T-cell (primary cell): ENCODE data around the gene PTGFR. TPM values are rescaled to one million over a fixed set of nuclear protein-coding genes. Genes with fewer than 3 reads are reported as not detected.

Experiments used
- ATAC-seq, 4 experiments: fragments of 200-7000 bp in 3 of 4; fragments of 150-1000 bp in 1 of 4; cut with Tn5 transposase; replicated peaks in 1 of 4; 1 replicate in 3 of 4; 2 replicates in 1 of 4; pipeline ENCODE4 v1.10.0; 2021; ENCODE audit warnings: moderate library complexity in 3 of 4, mild to moderate bottlenecking in 2 of 4, moderate number of reproducible peaks in 1 of 4
- CTCF ChIA-PET, 2 donors: fragments of 300-600 bp; sonication (Branson Sonifier 250); formaldehyde crosslinking; loops; one replicate each; lab custom pipeline; 2022; ENCODE audit warnings: antibody characterized with exemption in 2 of 2; lab: Charles Lee
- POLR2A ChIA-PET, 2 donors: fragments of 300-600 bp; sonication (Branson Sonifier 250); formaldehyde crosslinking; loops; one replicate each; lab custom pipeline; 2022; ENCODE audit warnings: antibody characterized with exemption in 2 of 2; lab: Charles Lee
- DNase-seq, 35 experiments: peaks; one replicate each; pipeline versions ENCODE4 v3.0.0 to v3.0.0-alpha.2; 2013 to 2023
- H3K27ac ChIP-seq: one replicate; pipeline ENCODE4 v1.5.1; 2013; ENCODE audit warnings: low read length
- H3K27me3 ChIP-seq, 2 experiments: replicated peaks in 1 of 2; 1 replicate in 1 of 2; 2 replicates in 1 of 2; pipeline versions ENCODE4 v1.6.1 to v1.7.0; 2013; ENCODE audit warnings: low read length in 1 of 2, mixed read lengths in 1 of 2; ENCODE audit not compliant: control insufficient read depth in 2 of 2, insufficient read depth in 2 of 2; ENCODE audit errors: extremely low read depth in 1 of 2
- H3K36me3 ChIP-seq, 2 donors: 1 replicate in 1 of 2; 2 replicates in 1 of 2; pipeline versions ENCODE4 v1.6.1 to v1.7.0; 2013; ENCODE audit warnings: low read length in 1 of 2; ENCODE audit not compliant: control insufficient read depth in 2 of 2, insufficient read depth in 1 of 2; ENCODE audit errors: extremely low read depth in 1 of 2
- H3K4me1 ChIP-seq, 2 experiments: 1 replicate in 1 of 2; 2 replicates in 1 of 2; pipeline versions ENCODE4 v1.6.1 to v1.7.0; 2013; ENCODE audit warnings: low read length in 2 of 2, mixed read lengths in 1 of 2; ENCODE audit not compliant: insufficient read depth in 2 of 2, control insufficient read depth in 1 of 2; ENCODE audit errors: extremely low read depth in 1 of 2
- H3K4me3 ChIP-seq, 2 donors: 1 replicate in 1 of 2; 2 replicates in 1 of 2; pipeline versions ENCODE4 v1.5.1 to v1.7.0; 2013; ENCODE audit warnings: mild to moderate bottlenecking in 2 of 2, low read length in 1 of 2, moderate library complexity in 1 of 2; ENCODE audit not compliant: control insufficient read depth in 1 of 2; ENCODE audit errors: extremely low read depth in 1 of 2
- H3K9me3 ChIP-seq: 2 replicates; pipeline ENCODE4 v1.7.0; 2013
- H3K27ac Mint-ChIP-seq, 2 donors: one replicate each; pipeline ENCODE4 v1.8.0; 2020 to 2021; ENCODE audit warnings: mild to moderate bottlenecking in 2 of 2, mixed read lengths in 2 of 2
- H3K27me3 Mint-ChIP-seq, 2 donors: one replicate each; pipeline ENCODE4 v1.8.0; 2021 to 2022; ENCODE audit warnings: mixed read lengths in 2 of 2
- H3K36me3 Mint-ChIP-seq: one replicate; pipeline ENCODE4 v1.8.0; 2021; ENCODE audit warnings: mixed read lengths
- H3K4me1 Mint-ChIP-seq, 3 donors: one replicate each; pipeline ENCODE4 v1.8.0; 2020 to 2022; ENCODE audit warnings: mixed read lengths in 3 of 3, mild to moderate bottlenecking in 1 of 3
- H3K4me3 Mint-ChIP-seq, 3 donors: one replicate each; pipeline ENCODE4 v1.8.0; 2020 to 2022; ENCODE audit warnings: mild to moderate bottlenecking in 3 of 3, mixed read lengths in 3 of 3, moderate library complexity in 3 of 3
- H3K9me3 Mint-ChIP-seq, 3 donors: one replicate each; pipeline ENCODE4 v1.8.0; 2020 to 2022; ENCODE audit warnings: mixed read lengths in 3 of 3
- WGBS: methylation state at CpG from one replicate; pipeline ENCODE4 v1.1.5; 2013; ENCODE audit warnings: missing lambda C conversion rate; ENCODE audit not compliant: insufficient coverage; 5-methylcytosine and 5-hydroxymethylcytosine counted together
- total RNA-seq, 35 experiments: library from RNA in 6 of 35; stranded (reverse) in 6 of 35; fragments of 120-200 nt in 1 of 35; gene quantifications; one replicate each; pipeline versions ENCODE4 v1.2.1 to v1.2.4 and lab custom pipeline; 2013 to 2026

The PTGFR gene
- total RNA-seq, 5 donors from 2014 or later (not counting 1 experiment from before 2014, with no cell fraction given), result 0.13 TPM; not detected in 4

- H3K9me3 Mint-ChIP-seq, result peaks cover 4 to 10% (median 9%) of the 10 kb centered on the region in 3 donors
- no peaks in the 10 kb centered on the region for H3K27me3 ChIP-seq
- no peaks in the 10 kb centered on the region for H3K36me3 ChIP-seq
- no peak overlapping the region for H3K27ac ChIP-seq
- no peaks in the 10 kb centered on the region for H3K9me3 ChIP-seq
- DNase-seq, result no peak
- no peaks in the 10 kb centered on the region for H3K36me3 Mint-ChIP-seq
- H3K4me3 ChIP-seq, result no peak overlapping the region
- no peak for ATAC-seq
- POLR2A ChIA-PET, result no interaction called here
- WGBS, result no CpG with 5 or more reads among the region's 3 CpGs
- CTCF ChIA-PET, result no interaction called here
- H3K4me1 Mint-ChIP-seq, result no peaks in the 10 kb centered on the region
- peaks cover 8 to 16% of the 10 kb centered on the region in 2 donors for H3K27me3 Mint-ChIP-seq
- no peak overlapping the region for H3K27ac Mint-ChIP-seq
- no peaks in the 10 kb centered on the region for H3K4me1 ChIP-seq
- H3K4me3 Mint-ChIP-seq, result no peak overlapping the region
Observed at GRCh38 chr1:78543941-78544643, 53.3 kb downstream of the PTGFR start.

GRCh38 chr1:78547081-78547480 lies 56.3 kb downstream of the PTGFR start:
- peaks cover 3 to 18% (median 18%) of the 10 kb centered on the region in 3 donors for H3K9me3 Mint-ChIP-seq
- H3K4me1 Mint-ChIP-seq, result no peaks in the 10 kb centered on the region
- no peak for DNase-seq
- POLR2A ChIA-PET, result no interaction called here
- H3K27me3 Mint-ChIP-seq, result peaks cover 8 to 17% of the 10 kb centered on the region in 2 donors
- WGBS, result no CpG with 5 or more reads among the region's 1 CpG
- ATAC-seq, result no peak
- no peaks in the 10 kb centered on the region for H3K4me1 ChIP-seq
- CTCF ChIA-PET, result no interaction called here
- peaks cover 0 to 4% of the 10 kb centered on the region in 2 experiments for H3K27me3 ChIP-seq
- no peak overlapping the region for H3K27ac ChIP-seq
- H3K4me3 Mint-ChIP-seq, result no peak overlapping the region
- no peaks in the 10 kb centered on the region for H3K9me3 ChIP-seq
- no peak overlapping the region for H3K4me3 ChIP-seq
- H3K36me3 Mint-ChIP-seq, result no peaks in the 10 kb centered on the region
- no peak overlapping the region for H3K27ac Mint-ChIP-seq
- H3K36me3 ChIP-seq, result no peaks in the 10 kb centered on the region

- Histone ChIP-seq H3K36me3 (no peaks in the 10 kb centered on the region), H3K4me1 (no peaks in the 10 kb centered on the region), H3K27ac (no peak overlapping the region), H3K9me3 (no peaks in the 10 kb centered on the region), H3K27me3 (peaks cover 0 to 18% of the 10 kb centered on the region in 2 experiments), H3K4me3 (no peak overlapping the region)
- peaks cover 13% of the 10 kb centered on the region in 2 donors for H3K27me3 Mint-ChIP-seq
- CTCF ChIA-PET, result no interaction called here
- ATAC-seq (no peak), DNase-seq (no peak)
- H3K36me3 Mint-ChIP-seq, result no peaks in the 10 kb centered on the region
- peaks cover 3 to 20% (median 17%) of the 10 kb centered on the region in 3 donors for H3K9me3 Mint-ChIP-seq
- H3K27ac Mint-ChIP-seq, result no peak overlapping the region
- no peak overlapping the region for H3K4me3 Mint-ChIP-seq
- no CpG with 5 or more reads among the region's 3 CpGs for WGBS
- no peaks in the 10 kb centered on the region for H3K4me1 Mint-ChIP-seq
- POLR2A ChIA-PET, result no interaction called here
Observed at GRCh38 chr1:78549331-78549730, 58.6 kb downstream of the PTGFR start.

DNA sequence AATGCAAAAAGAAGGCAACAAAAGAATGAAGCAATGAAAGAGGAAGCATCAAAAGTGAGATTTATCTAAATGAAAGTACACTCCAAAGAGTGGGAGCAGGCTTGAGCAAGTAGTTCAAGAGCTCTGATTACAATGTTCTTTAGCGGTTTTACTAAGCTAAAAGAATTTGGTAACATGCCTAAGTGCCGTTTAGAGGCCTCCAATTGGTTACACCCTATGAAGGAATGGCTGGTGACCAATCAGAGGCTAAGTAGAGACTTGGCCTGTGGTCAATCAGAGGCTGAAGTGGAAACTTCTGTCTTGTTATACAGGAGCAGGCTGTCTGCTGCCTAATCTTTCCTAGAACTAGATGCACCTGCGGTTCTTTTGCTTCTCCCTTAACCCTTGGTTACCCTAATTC lies 59.1 kb downstream of the PTGFR start:
- peaks cover 3 to 22% (median 22%) of the 10 kb centered on the region in 3 donors for H3K9me3 Mint-ChIP-seq
- H3K27ac ChIP-seq, result no peak overlapping the region
- peaks cover 16 to 18% of the 10 kb centered on the region in 2 donors for H3K27me3 Mint-ChIP-seq
- 48% methylated on average over 2 of the region's 3 CpGs for WGBS
- H3K27ac Mint-ChIP-seq, result no peak overlapping the region
- H3K4me3 ChIP-seq, result no peak overlapping the region
- H3K4me1 ChIP-seq, result no peaks in the 10 kb centered on the region
- no peak overlapping the region for H3K4me3 Mint-ChIP-seq
- H3K4me1 Mint-ChIP-seq, result no peaks in the 10 kb centered on the region
- no peaks in the 10 kb centered on the region for H3K9me3 ChIP-seq
- DNase-seq, result no peak
- ChIA-PET CTCF (no interaction called here), POLR2A (no interaction called here)
- ATAC-seq, result no peak
- H3K36me3 Mint-ChIP-seq, result no peaks in the 10 kb centered on the region
- peaks cover 0 to 18% of the 10 kb centered on the region in 2 experiments for H3K27me3 ChIP-seq
- H3K36me3 ChIP-seq, result no peaks in the 10 kb centered on the region

GRCh38 chr1:78553859-78554258 lies 63.1 kb downstream of the PTGFR start:
- CTCF ChIA-PET, result no interaction called here

GRCh38 chr1:78554840-78555239 lies 64.1 kb downstream of the PTGFR start:
- POLR2A ChIA-PET, result no interaction called here

More at GRCh38 chr1:78553859-78554258, 63.1 kb downstream of the PTGFR start:
- Mint-ChIP-seq H3K4me1 (no peaks in the 10 kb centered on the region), H3K36me3 (no peaks in the 10 kb centered on the region), H3K4me3 (no peak overlapping the region), H3K27ac (no peak overlapping the region), H3K9me3 (peaks cover 8 to 26% (median 20%) of the 10 kb centered on the region in 3 donors), H3K27me3 (peaks cover 19 to 27% of the 10 kb centered on the region in 2 donors)
- Histone ChIP-seq H3K4me3 (no peak overlapping the region), H3K36me3 (no peaks in the 10 kb centered on the region), H3K4me1 (no peaks in the 10 kb centered on the region), H3K27me3 (peaks cover 0 to 18% of the 10 kb centered on the region in 2 experiments), H3K9me3 (no peaks in the 10 kb centered on the region), H3K27ac (no peak overlapping the region)
- WGBS, result 70% methylated on average over 2 of the region's 5 CpGs
- DNase-seq, result no peak
- POLR2A ChIA-PET, result no interaction called here
- ATAC-seq, result no peak

More at GRCh38 chr1:78554840-78555239, 64.1 kb downstream of the PTGFR start:
- H3K9me3 ChIP-seq, result no peaks in the 10 kb centered on the region
- H3K36me3 Mint-ChIP-seq, result no peaks in the 10 kb centered on the region
- H3K4me1 ChIP-seq, result no peaks in the 10 kb centered on the region
- H3K36me3 ChIP-seq, result no peaks in the 10 kb centered on the region
- H3K27me3 ChIP-seq, result peaks cover 0 to 18% of the 10 kb centered on the region in 2 experiments
- DNase-seq (no peak), ATAC-seq (no peak)
- no peak overlapping the region for H3K27ac ChIP-seq
- H3K4me3 ChIP-seq, result no peak overlapping the region
- H3K4me1 Mint-ChIP-seq, result no peaks in the 10 kb centered on the region
- CTCF ChIA-PET, result no interaction called here
- peaks cover 19 to 27% of the 10 kb centered on the region in 2 donors for H3K27me3 Mint-ChIP-seq
- peaks cover 8 to 18% (median 13%) of the 10 kb centered on the region in 3 donors for H3K9me3 Mint-ChIP-seq
- H3K4me3 Mint-ChIP-seq, result no peak overlapping the region
- no peak overlapping the region for H3K27ac Mint-ChIP-seq
